ENCODE data around the gene WIPF1.

- TF ChIP-seq CTCF (conservative IDR thresholded peaks at IDR 0.05; ENCODE audit: low read length) (no peak), EZH2phosphoT487 (IDR thresholded peaks at IDR 0.05; ENCODE audit: borderline replicate concordance) (no peak)
These were observed 53.4 kb downstream of the WIPF1 start for GRCh38 chr2:174544156-174544555.
